Thoracic aorta (tissue), 2 donors: ENCODE data around the gene TBPL1. TPM values are rescaled to one million over a fixed set of nuclear protein-coding genes. Genes with fewer than 3 reads are reported as not detected.

ENCODE experiments used
- ATAC-seq: fragments of 150-250 bp; one replicate; pipeline ENCODE4 v1.8.0; 2017; ENCODE audit warnings: low read depth; ENCODE audit not compliant: insufficient number of reproducible peaks, low FRiP score
- DNase-seq: peaks from one replicate; pipeline ENCODE4 v3.0.0-alpha.2; 2020; ENCODE audit warnings: low spot score
- H3K27ac ChIP-seq, 2 donors: fragments of 200-600 bp; sonication (generic); 1 replicate in 1 of 2; 2 replicates in 1 of 2; pipeline ENCODE4 v1.5.1; 2016; ENCODE audit warnings: mild to moderate bottlenecking in 2 of 2, moderate library complexity in 2 of 2
- H3K27me3 ChIP-seq: fragments of 200-600 bp; sonication (generic); replicated peaks from 2 replicates; pipeline ENCODE4 v1.6.0; 2016; ENCODE audit warnings: mild to moderate bottlenecking; ENCODE audit not compliant: insufficient read depth
- H3K36me3 ChIP-seq: fragments of 200-600 bp; sonication (generic); one replicate; pipeline ENCODE4 v1.5.1; 2016
- H3K4me1 ChIP-seq, 2 donors: fragments of 200-600 bp; sonication (generic); 1 replicate in 1 of 2; 2 replicates in 1 of 2; pipeline versions ENCODE4 v1.5.1 to v1.6.0; 2016; ENCODE audit warnings: low read depth in 2 of 2, mild to moderate bottlenecking in 1 of 2; ENCODE audit not compliant: control insufficient read depth in 1 of 2
- H3K4me3 ChIP-seq: fragments of 200-600 bp; sonication (generic); 2 replicates; pipeline ENCODE4 v1.5.1; 2016; ENCODE audit warnings: mild to moderate bottlenecking
- H3K9me3 ChIP-seq: fragments of 200-600 bp; sonication (generic); 2 replicates; pipeline ENCODE4 v1.5.1; 2016
- CTCF ChIP-seq: fragments of 200-600 bp; sonication (generic); IDR thresholded peaks from one replicate; pipeline ENCODE4 v1.5.1; 2019; ENCODE audit warnings: antibody characterized with exemption
- total RNA-seq, 2 donors: library from RNA; depleted of rRNA; stranded (reverse); fragments of >200 nt; gene quantifications; one replicate each; pipeline versions ENCODE4 v1.1.0 to v1.2.3, GENCODE V29; 2016

TBPL1 gene
- total RNA-seq, 2 donors from 2014 or later, result 6.1 to 8.5 TPM

GRCh38 chr6:133985970-133986369, 32.9 kb downstream of the TBPL1 start:
- Histone ChIP-seq H3K27me3 (no peaks in the 10 kb centered on the region), H3K4me3 (no peak overlapping the region), H3K27ac (no peak overlapping the region), H3K9me3 (no peaks in the 10 kb centered on the region), H3K36me3 (peaks cover 3% of the 10 kb centered on the region), H3K4me1 (peaks cover 4 to 5% of the 10 kb centered on the region in 2 donors)
- TF ChIP-seq CTCF, result no peak
- ATAC-seq (no peak), DNase-seq (no peak)

GRCh38 chr6:133986942-133987341, 33.9 kb downstream of the TBPL1 start:
- ATAC-seq, result no peak
- no peak for DNase-seq
- TF ChIP-seq CTCF, result no peak
- H3K36me3 ChIP-seq, result peaks cover 3% of the 10 kb centered on the region
- H3K9me3 ChIP-seq, result no peaks in the 10 kb centered on the region
- no peak overlapping the region for H3K27ac ChIP-seq
- no peaks in the 10 kb centered on the region for H3K27me3 ChIP-seq
- H3K4me3 ChIP-seq, result no peak overlapping the region
- H3K4me1 ChIP-seq, result peaks cover 12 to 15% of the 10 kb centered on the region in 2 donors

GRCh38 chr6:133989525-133989924, 36.5 kb downstream of the TBPL1 start:
- no peak for TF ChIP-seq CTCF
- DNase-seq, result no peak
- H3K27ac ChIP-seq, result no peak overlapping the region

GRCh38 chr6:133990321-133990720, 37.3 kb downstream of the TBPL1 start:
- no peak for TF ChIP-seq CTCF
- H3K9me3 ChIP-seq, result no peaks in the 10 kb centered on the region
- no peaks in the 10 kb centered on the region for H3K36me3 ChIP-seq
- H3K4me3 ChIP-seq, result no peak overlapping the region
- no peak for DNase-seq
- no peak for ATAC-seq
- no peaks in the 10 kb centered on the region for H3K27me3 ChIP-seq
- peak overlapping the region; percentile 34 to 49 for H3K27ac ChIP-seq
- peaks cover 22 to 36% of the 10 kb centered on the region in 2 donors for H3K4me1 ChIP-seq

More at GRCh38 chr6:133989525-133989924, 36.5 kb downstream of the TBPL1 start:
- H3K27me3 ChIP-seq, result no peaks in the 10 kb centered on the region
- H3K4me3 ChIP-seq, result no peak overlapping the region
- ATAC-seq, result no peak
- peaks cover 22 to 36% of the 10 kb centered on the region in 2 donors for H3K4me1 ChIP-seq
- H3K36me3 ChIP-seq, result peaks cover 3% of the 10 kb centered on the region
- H3K9me3 ChIP-seq, result no peaks in the 10 kb centered on the region

- Histone ChIP-seq H3K4me1 (peaks cover 22 to 40% of the 10 kb centered on the region in 2 donors), H3K36me3 (no peaks in the 10 kb centered on the region), H3K27me3 (no peaks in the 10 kb centered on the region), H3K9me3 (no peaks in the 10 kb centered on the region), H3K4me3 (peak overlapping the region; percentile 4), H3K27ac (peak overlapping the region; percentile 42 to 49)
- DNase-seq (no peak), ATAC-seq (no peak)
- TF ChIP-seq CTCF, result no peak
These were observed 38.1 kb downstream of the TBPL1 start for GRCh38 chr6:133991096-133991593.
